Heart right ventricle (tissue), 16 donors: ENCODE measurements around the gene ECE1. TPM values are rescaled to one million over a fixed set of nuclear protein-coding genes. Genes with fewer than 3 reads are reported as not detected.
"Not testable (repeated sequence)": the region's sequence is repeated elsewhere in the genome, so short reads cannot be mapped to it uniquely, and the experiment has no call there.

ENCODE experiments used
- ATAC-seq, 8 donors: fragments of 200-7000 bp; cut with Tn5 transposase; one replicate each; pipeline ENCODE4 v1.9.1; 2020; ENCODE audit warnings: mild to moderate bottlenecking in 8 of 8, moderate library complexity in 8 of 8, moderate number of reproducible peaks in 1 of 8
- DNase-seq, 2 donors: peaks; one replicate each; pipeline ENCODE4 v3.0.0-alpha.2; 2020
- H3K27ac ChIP-seq, 10 donors: fragments of 200-600 bp; sonication (generic) in 2 of 10; one replicate each; pipeline versions ENCODE4 v1.5.0 to v1.8.0; 2020 to 2022; ENCODE audit warnings: mild to moderate bottlenecking in 3 of 10
- H3K27me3 ChIP-seq, 7 donors: fragments of 200-600 bp; one replicate each; pipeline ENCODE4 v1.8.0; 2021 to 2022; ENCODE audit warnings: mild to moderate bottlenecking in 2 of 7
- H3K36me3 ChIP-seq, 9 donors: fragments of 200-600 bp; sonication (generic) in 1 of 9; one replicate each; pipeline versions ENCODE4 v1.5.0 to v1.8.0; 2020 to 2022; ENCODE audit warnings: mild to moderate bottlenecking in 2 of 9
- H3K4me1 ChIP-seq, 9 donors: fragments of 200-600 bp; sonication (generic) in 1 of 9; one replicate each; pipeline versions ENCODE4 v1.5.0 to v1.8.0; 2020 to 2022; ENCODE audit warnings: mild to moderate bottlenecking in 4 of 9
- H3K4me3 ChIP-seq, 10 donors: fragments of 200-600 bp; sonication (generic) in 2 of 10; one replicate each; pipeline versions ENCODE4 v1.5.0 to v1.8.0; 2020 to 2022; ENCODE audit warnings: mild to moderate bottlenecking in 7 of 10, moderate library complexity in 2 of 10
- H3K9me3 ChIP-seq, 11 donors: fragments of 200-600 bp in 10 of 11; sonication (generic) in 2 of 11; one replicate each; pipeline versions ENCODE4 v1.5.0 to v1.8.0; 2013 to 2022; ENCODE audit warnings: mild to moderate bottlenecking in 2 of 11, control low read depth in 1 of 11, moderate library complexity in 1 of 11
- WGBS, 2 donors: extraction: QIAGEN DNeasy Blood & Tissue Kit; methylation state at CpG; one replicate each; pipeline ENCODE4 v1.1.7; 2013; ENCODE audit warnings: inconsistent platforms in 1 of 2; 5-methylcytosine and 5-hydroxymethylcytosine counted together
- intact Hi-C, 10 donors: fragments of 100-400 bp; cut with DNase I; formaldehyde crosslinking; loops; one replicate each; pipeline versions ENCODE4 v1.11.1 to v1.14.2; 2022
- polyA plus RNA-seq, 2 donors: library from polyadenylated mRNA; stranded (reverse); fragments of 200-250 nt; gene quantifications; one replicate each; pipeline ENCODE4 v1.2.3, GENCODE V29; 2013
- total RNA-seq, 10 donors: library from RNA; stranded (reverse); fragmentation: NEBNext Ultra II Directional in 3 of 10; extraction: Animal tissue kit (Norgen Biotek cat#: 25700) in 3 of 10; gene quantifications; one replicate each; pipeline versions ENCODE4 v1.2.1 to v1.2.4, GENCODE V29; 2021 to 2023
- TF ChIP-seq, protein P1 (sequence below), 9 donors: fragments of 200-600 bp; sonication (generic) in 2 of 9; IDR thresholded peaks; one replicate each; pipeline versions ENCODE4 v1.5.0 to v1.8.0; 2021 to 2022; ENCODE audit warnings: antibody characterized with exemption in 9 of 9, mild to moderate bottlenecking in 5 of 9, moderate library complexity in 1 of 9
- donor health status: Arrhythmogenic right ventricular cardiomyopathy.
- donor health status: ischemic (EF 13 %, LVEDD 7.1; RV severe dilation, severe dysfunction).
- donor health status: healthy with polysubstance abuse.
- donor health status: DM: no; HTN: yes; CAD: no.
- donor health status: DM: no; HTN: no; CAD: no.
- donor health status: ischemic (EF 25% LVEDD 6.9; RV normal size, moderate dysfunction).
- donor health status: ischemic (EF 25% LVEDD 5.7; RV mildly dilated, moderate dysfunction).
- donor health status: healthy.
- donor health status: DM: yes; HTN: yes; CAD: no.
- donor health status: Ischemic cardiomyopathy.
- donor health status: ischemic (EF 35%, LVEDD 5.7; RV mildly dilated, moderate dysfunction).
- donor health status: nonischemic (EF 11% LVEDD 7.7; RV severe dilation, severe dysfunction).
- donor health status: DM: yes; HTN: yes; CAD: no.
- donor health status: PGD.
- donor health status: ischemic (EF 29% LVEDD 5.4; RV normal size, mild dysfunction).
- donor health status: nonischemic (EF 23%, LVEDD 6.1; RV moderate dilation, normal function).

The ECE1 gene
- total and polyA plus RNA-seq, 12 donors = 30.6 to 81.8 (median 51.8) TPM

DNA sequence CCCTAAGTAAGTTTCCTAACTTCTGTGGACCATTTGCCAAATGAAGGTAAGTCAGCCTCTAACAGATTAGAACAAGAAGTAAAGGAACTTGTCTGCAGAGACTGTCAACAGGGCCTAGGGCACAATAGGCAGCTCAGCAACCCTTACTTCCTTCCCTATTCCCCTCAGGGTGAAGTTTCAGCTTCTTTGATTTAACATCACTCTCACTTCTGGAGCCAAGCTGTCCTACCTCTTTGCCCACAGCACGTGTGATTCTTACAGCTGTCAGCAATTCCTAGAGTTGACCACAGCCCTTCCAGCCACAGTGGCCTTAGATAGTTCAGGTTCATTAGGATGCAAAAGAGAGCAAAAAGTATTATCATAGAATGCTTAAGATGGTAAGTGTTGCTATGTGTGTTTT, 106.0 kb downstream of the ECE1 start:
- Histone ChIP-seq H3K4me3 (no peak overlapping the region), H3K27me3 (no peaks in the 10 kb centered on the region), H3K27ac (peak overlapping the region in 1 of 10 donors; percentile 67), H3K4me1 (peaks cover 0 to 35% (median 0%) of the 10 kb centered on the region in 9 donors), H3K9me3 (peaks cover 0 to 4% (median 0%) of the 10 kb centered on the region in 11 donors), H3K36me3 (no peaks in the 10 kb centered on the region)
- intact Hi-C loops = no loop called here
- 27 to 45% methylated on average over 1 of the region's 1 CpG for WGBS, 2 donors
- ATAC-seq = no peak
- TF ChIP-seq, protein P1, sequence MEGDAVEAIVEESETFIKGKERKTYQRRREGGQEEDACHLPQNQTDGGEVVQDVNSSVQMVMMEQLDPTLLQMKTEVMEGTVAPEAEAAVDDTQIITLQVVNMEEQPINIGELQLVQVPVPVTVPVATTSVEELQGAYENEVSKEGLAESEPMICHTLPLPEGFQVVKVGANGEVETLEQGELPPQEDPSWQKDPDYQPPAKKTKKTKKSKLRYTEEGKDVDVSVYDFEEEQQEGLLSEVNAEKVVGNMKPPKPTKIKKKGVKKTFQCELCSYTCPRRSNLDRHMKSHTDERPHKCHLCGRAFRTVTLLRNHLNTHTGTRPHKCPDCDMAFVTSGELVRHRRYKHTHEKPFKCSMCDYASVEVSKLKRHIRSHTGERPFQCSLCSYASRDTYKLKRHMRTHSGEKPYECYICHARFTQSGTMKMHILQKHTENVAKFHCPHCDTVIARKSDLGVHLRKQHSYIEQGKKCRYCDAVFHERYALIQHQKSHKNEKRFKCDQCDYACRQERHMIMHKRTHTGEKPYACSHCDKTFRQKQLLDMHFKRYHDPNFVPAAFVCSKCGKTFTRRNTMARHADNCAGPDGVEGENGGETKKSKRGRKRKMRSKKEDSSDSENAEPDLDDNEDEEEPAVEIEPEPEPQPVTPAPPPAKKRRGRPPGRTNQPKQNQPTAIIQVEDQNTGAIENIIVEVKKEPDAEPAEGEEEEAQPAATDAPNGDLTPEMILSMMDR (IDR thresholded peaks at IDR 0.05) = no peak
- no peak for DNase-seq

GRCh38 chr1:21182181-21182731, 108.0 kb downstream of the ECE1 start:
- 88% methylated on average over 7 of the region's 7 CpGs for WGBS, 2 donors
- TF ChIP-seq, protein P1 (IDR thresholded peaks at IDR 0.05) = no peak
- Histone ChIP-seq H3K9me3 (peaks cover 0 to 4% (median 0%) of the 10 kb centered on the region in 11 donors), H3K27ac (peak overlapping the region in 1 of 10 donors; percentile 64), H3K36me3 (no peaks in the 10 kb centered on the region), H3K4me3 (no peak overlapping the region), H3K27me3 (no peaks in the 10 kb centered on the region), H3K4me1 (peaks cover 0 to 37% (median 0%) of the 10 kb centered on the region in 9 donors)
- no peak for ATAC-seq
- no peak for DNase-seq
- intact Hi-C loops = no loop called here

DNA sequence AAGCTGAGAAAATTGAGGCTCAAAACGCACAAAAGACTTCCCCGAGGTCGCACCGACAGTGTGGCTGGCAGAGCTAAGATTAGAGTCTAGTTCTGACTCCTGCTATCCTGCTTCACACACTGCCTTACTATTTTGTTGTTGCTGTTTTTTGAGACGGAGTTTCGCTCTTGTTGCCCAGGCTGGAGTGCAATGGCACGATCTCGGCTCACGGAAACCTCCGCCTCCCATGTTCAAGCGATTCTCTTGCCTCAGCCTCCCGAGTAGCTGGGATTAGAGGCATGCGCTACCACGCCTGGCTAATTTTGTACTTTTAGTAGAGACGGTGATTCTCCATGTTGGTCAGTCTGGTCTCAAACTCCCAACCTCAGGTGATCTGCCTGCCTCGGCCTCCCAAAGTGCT, 112.0 kb downstream of the ECE1 start:
- H3K27ac ChIP-seq, H3K9me3 ChIP-seq, H3K4me3 ChIP-seq, DNase-seq, H3K27me3 ChIP-seq, H3K36me3 ChIP-seq, ATAC-seq: not testable (repeated sequence)
- intact Hi-C loops = loop anchor here in 2 of 10 donors (5.0 to 10.0 kb wide), 2 partner anchors 93 to 191 kb away; no protein-coding TSS in a partner anchor
- WGBS, 2 donors = 98% methylated on average over 16 of the region's 16 CpGs
- H3K4me1 ChIP-seq = peaks cover 0 to 38% (median 17%) of the 10 kb centered on the region in 9 donors

- H3K36me3 ChIP-seq = peaks cover 0 to 7% (median 0%) of the 10 kb centered on the region in 9 donors
- WGBS, 2 donors = 3% methylated on average over 74 to 87 of the region's 90 CpGs
- no peaks in the 10 kb centered on the region for H3K27me3 ChIP-seq
- peak within 1 kb of the TSS; percentile 68 to 98 (median 96) for H3K27ac ChIP-seq
- ATAC-seq (peak; percentile 96 to 99 (median 98)), DNase-seq (peak; percentile 99 to 100)
- H3K4me1 ChIP-seq = peaks cover under 1 to 33% (median 17%) of the 10 kb centered on the region in 9 donors
- peak within 1 kb of the TSS; percentile 75 to 98 (median 92) for H3K4me3 ChIP-seq
- H3K9me3 ChIP-seq = no peaks in the 10 kb centered on the region
- TF ChIP-seq, protein P1 (IDR thresholded peaks at IDR 0.05) = peak in 1 of 9 donors; percentile 10
- intact Hi-C loops = loop anchor here in 2 of 10 donors (5.0 to 10.0 kb wide), 2 partner anchors 92 to 190 kb away; no protein-coding TSS in a partner anchor
Observed at GRCh38 chr1:21176586-21177555, 113.4 kb downstream of the ECE1 start, which contains the start of gene EIF4G3. TSS of gene EIF4G3 (minus strand) at chr1:21176897. CDS start at chr1:21002742, 174,155 bp downstream.
